Esophagus squamous epithelium (tissue), 4 donors: ENCODE data around the gene NANOS3.

Experiments
- POLR2A ChIP-seq, 4 donors: fragments of 450-650 bp; IDR thresholded peaks; one replicate each; pipeline ENCODE4 v1.6.1; 2017; ENCODE audit warnings: antibody characterized with exemption in 4 of 4, mild to moderate bottlenecking in 4 of 4, moderate library complexity in 3 of 4
- TF ChIP-seq, protein P1 (sequence below), 6 experiments: fragments of 450-650 bp in 4 of 6; fragments of 200-600 bp in 2 of 6; sonication (generic) in 2 of 6; IDR thresholded peaks; one replicate each; pipeline ENCODE4 v1.5.1; 2016 to 2019; ENCODE audit warnings: antibody characterized with exemption in 6 of 6, mild to moderate bottlenecking in 4 of 6, moderate library complexity in 4 of 6

DNA sequence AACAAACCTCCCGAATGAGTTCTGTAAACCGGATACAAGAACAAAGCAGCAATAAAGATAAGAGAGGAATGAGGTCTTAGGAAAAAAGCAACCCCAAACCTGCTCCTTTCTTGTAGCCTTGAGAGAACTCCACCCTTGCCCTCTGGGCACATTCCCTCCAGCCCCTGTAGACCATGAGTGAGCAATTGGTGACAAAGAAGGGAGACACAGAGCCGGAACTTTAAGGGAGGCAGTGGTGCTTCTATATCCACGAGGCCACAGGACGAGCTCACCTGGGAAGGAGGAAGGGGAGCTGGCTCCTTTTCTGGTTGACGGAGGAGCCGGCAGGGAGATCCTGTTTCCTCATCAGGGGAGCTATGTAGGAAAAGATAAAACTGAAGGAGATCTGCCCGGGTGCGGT lies 15.9 kb downstream of the NANOS3 start:
- TF ChIP-seq, protein P1, sequence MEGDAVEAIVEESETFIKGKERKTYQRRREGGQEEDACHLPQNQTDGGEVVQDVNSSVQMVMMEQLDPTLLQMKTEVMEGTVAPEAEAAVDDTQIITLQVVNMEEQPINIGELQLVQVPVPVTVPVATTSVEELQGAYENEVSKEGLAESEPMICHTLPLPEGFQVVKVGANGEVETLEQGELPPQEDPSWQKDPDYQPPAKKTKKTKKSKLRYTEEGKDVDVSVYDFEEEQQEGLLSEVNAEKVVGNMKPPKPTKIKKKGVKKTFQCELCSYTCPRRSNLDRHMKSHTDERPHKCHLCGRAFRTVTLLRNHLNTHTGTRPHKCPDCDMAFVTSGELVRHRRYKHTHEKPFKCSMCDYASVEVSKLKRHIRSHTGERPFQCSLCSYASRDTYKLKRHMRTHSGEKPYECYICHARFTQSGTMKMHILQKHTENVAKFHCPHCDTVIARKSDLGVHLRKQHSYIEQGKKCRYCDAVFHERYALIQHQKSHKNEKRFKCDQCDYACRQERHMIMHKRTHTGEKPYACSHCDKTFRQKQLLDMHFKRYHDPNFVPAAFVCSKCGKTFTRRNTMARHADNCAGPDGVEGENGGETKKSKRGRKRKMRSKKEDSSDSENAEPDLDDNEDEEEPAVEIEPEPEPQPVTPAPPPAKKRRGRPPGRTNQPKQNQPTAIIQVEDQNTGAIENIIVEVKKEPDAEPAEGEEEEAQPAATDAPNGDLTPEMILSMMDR (IDR thresholded peaks at IDR 0.05) = no peak
- TF ChIP-seq POLR2A (IDR thresholded peaks at IDR 0.05) = no peak
